HS-27A (cell line): ENCODE measurements around the gene ARHGAP22.

ENCODE experiments used
- DNase-seq: peaks from one replicate; pipeline ENCODE4 v3.0.0-alpha.2; 2012; ENCODE audit warnings: low read depth, missing footprints

The ARHGAP22 gene

GRCh38 chr10:48496831-48497779 is 107.8 kb downstream of the ARHGAP22 start:
- peak; percentile 12 for DNase-seq

GRCh38 chr10:48496105-48496830 is 108.6 kb downstream of the ARHGAP22 start:
- DNase-seq: no peak

GRCh38 chr10:48495282-48496045 is 109.4 kb downstream of the ARHGAP22 start:
- no peak for DNase-seq

GRCh38 chr10:48494611-48495010 is 110.3 kb downstream of the ARHGAP22 start:
- no peak for DNase-seq

- no peak for DNase-seq
These were observed 110.8 kb downstream of the ARHGAP22 start for GRCh38 chr10:48494073-48494472.

DNA sequence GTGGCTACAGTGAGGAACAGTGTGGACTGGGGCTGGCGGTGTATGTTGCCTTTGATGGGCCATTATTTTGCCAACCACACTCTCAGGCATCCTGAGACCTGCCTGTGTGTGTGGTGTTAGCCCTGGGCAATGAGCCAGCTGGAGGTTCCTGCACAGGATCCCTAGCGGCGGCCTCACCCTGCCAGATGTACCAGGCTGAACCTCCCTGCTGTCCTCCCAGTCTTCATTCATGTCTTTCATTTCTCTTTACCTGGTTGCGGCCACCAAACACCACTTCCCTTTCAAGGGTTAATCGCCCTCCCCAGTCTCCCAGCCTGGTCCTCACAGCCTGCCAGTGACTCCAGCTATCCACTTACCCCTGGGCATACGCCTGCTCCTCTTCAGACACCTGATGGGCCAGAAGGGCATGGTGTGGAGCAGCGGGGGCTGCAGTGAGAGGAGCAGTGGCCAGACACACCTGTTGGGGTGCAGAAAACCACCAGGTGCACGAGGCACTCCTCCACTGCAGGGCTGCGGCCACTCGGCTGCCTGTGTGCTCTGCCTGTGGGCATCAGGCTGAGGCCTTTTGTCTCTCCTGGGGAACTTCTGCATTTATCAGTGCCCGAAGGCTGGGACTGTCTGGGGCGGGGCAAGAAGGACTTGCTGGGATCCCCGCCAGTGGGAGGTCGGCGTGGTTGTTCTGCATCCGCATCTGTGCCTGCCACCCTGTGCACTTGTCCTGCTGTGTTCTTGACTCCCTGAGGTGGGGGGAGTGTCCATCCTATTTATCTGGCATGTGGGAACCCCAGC is 111.6 kb downstream of the ARHGAP22 start:
- DNase-seq: no peak

DNA sequence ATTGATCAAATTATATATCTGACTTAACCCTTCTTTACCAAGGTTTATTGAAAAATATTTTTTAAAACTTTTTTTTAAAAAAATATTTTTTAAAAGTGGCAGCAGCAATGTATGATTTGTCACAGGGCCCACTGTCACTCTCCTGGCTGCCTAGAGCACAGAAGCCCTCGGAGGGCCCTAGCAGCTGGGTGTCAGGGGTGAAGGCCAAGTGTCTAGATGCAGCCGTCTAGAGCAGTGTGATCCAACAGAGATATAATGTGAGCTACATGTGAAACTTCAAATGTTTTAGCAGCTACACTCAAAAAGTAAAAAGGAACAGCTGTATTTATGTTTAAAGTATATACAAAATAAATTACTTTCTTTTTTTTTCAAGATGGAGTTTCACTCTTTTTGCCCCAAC is 112.7 kb downstream of the ARHGAP22 start:
- DNase-seq: no peak

GRCh38 chr10:48491392-48492139 is 113.3 kb downstream of the ARHGAP22 start:
- DNase-seq: no peak

DNA sequence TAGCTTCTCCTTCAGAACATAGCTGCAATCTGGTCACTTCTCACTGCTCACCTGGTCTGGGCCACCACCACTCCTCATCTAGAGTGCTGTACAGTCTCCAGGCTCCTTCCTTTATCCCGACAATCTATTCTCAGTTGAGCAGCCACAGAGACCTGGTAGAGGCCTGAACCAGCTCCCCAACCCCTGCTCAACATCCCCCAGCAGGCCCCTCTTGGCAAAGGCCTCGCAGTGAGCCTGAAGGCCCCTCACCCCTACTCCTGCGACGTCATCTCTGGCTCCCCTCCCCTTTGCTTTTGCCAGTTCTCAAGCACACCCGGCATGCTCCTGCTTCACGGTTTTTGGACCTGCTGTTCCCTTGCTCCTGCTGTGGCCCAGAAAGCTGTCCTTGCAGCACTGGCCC is 113.9 kb downstream of the ARHGAP22 start:
- no peak for DNase-seq

GRCh38 chr10:48490571-48490940 is 114.3 kb downstream of the ARHGAP22 start:
- no peak for DNase-seq

DNA sequence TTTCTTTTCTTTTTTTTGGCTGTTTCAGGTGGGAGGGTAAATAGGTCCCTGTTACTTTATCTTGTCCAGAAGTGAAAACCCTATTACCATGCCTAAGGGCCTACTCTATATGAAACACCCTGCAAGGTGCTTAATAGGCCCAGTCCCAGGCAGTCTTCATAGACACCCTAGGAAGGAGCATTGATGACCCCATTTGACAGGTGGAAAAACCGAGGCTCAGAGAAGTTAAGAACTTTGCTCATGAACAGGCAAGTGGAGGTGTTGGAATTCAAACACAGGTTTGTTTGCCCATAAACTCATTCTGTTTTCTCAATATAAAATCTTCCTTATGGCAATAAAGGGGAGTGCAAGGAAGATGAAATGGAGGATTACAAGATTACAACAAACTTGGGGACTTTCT is 115.8 kb downstream of the ARHGAP22 start:
- no peak for DNase-seq

GRCh38 chr10:48487244-48487643 is 117.6 kb downstream of the ARHGAP22 start:
- no peak for DNase-seq

DNA sequence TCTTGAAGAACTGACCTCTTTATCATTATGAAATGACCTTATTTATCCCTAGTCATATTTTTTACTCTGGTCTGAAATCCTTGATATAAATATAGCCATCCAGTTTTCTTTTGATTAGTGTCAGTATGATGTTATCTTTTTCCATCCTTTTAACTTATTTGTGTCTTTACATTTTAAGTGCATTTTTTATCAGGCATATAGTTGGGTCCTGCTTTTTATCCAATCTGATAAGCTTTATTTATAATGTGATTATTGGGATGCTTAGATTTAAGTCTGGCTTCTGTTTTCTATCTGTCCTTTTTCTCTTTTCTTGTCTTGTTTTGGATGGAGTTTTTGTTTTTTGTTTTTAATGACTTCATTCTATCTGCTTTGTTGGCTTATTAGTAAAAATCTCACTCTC is 119.2 kb downstream of the ARHGAP22 start:
- DNase-seq: no peak

- DNase-seq: no peak
These were observed 120.0 kb downstream of the ARHGAP22 start for GRCh38 chr10:48484911-48485310.

DNA sequence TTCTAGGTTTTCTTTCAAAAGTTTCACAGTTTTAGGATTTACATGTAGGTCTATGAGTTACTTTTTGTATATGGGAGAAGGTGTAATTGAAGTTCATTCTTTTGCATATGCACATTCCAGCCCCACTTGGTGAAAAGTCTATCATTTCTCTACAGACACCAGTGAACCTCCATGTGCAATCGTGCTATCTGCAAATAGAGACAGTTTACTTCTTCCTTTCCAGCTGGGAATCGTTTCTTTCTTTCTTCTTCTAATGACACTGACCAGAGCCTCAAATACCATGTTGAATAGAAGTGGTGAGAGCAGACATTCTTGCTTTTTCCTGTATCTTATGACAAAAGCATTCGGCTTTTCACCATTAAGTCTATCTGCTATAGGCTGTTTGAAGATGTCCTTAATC is 122.7 kb downstream of the ARHGAP22 start:
- no peak for DNase-seq

DNA sequence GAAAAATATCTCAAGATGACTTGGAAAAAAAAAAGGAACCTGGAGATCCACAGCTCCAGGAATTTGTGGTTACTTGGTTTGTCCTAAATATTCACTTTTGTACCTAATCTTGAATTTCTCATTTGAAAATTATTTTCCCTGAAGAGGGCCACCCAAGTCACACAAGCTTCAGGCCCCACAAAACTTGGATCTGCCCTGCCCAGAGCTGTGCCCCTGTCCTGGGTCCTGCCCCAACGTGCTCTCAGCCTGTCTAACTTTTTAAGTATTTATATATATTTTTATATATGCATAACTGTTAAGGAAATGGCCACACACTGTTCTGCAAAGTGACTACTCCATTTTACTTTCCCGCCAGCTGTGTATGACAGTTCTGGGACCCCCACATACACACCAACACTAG is 123.5 kb downstream of the ARHGAP22 start:
- DNase-seq: no peak

- no peak for DNase-seq
These were observed 124.2 kb downstream of the ARHGAP22 start for GRCh38 chr10:48480397-48481374.

GRCh38 chr10:48478980-48479811 is 125.7 kb downstream of the ARHGAP22 start:
- DNase-seq: no peak

DNA sequence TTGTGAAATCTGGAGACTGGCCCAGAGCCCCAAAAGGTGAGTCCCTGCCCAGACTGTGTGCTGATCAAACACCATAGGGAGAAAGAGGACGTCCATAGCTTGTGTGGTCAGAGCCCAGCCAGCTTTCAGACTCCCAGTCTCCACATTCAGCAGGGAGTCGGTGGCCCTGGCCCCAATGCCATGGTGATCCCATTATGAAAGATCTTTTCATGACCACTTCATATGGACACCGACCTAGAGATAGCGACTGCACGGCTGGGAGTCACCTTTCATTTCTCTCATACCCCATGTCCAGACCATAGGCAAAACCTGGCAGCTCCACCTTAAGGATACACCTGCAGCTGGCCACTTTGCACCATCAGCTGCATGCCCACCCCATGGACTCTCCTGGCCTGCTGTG is 126.4 kb downstream of the ARHGAP22 start:
- DNase-seq: no peak
